LNCAP (cell line): ENCODE measurements around the gene SEPTIN2.

Experiments
- TF ChIP-seq, protein P1 (sequence below): fragments of 450-650 bp; IDR thresholded peaks from 2 replicates; pipeline ENCODE4 v1.5.1; 2017; ENCODE audit warnings: mild to moderate bottlenecking

SEPTIN2 gene

DNA sequence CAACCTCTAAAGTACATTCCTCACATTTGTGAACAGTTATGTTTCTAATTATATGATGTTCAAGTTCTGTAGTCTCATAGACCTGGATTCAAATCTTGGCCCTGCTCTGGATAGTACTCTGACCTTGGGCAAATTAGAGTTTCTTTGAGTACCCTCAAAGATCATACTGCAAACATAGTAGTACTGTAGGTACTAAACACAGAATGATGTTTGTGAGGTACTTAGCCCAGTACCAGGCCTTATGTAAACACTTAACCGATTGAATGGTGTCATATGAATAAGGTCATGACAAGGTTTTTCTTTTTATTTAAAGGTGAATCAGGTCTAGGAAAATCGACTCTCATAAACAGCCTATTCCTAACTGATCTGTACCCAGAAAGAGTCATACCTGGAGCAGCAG, 19.1 kb downstream of the SEPTIN2 start:
- TF ChIP-seq, protein P1, sequence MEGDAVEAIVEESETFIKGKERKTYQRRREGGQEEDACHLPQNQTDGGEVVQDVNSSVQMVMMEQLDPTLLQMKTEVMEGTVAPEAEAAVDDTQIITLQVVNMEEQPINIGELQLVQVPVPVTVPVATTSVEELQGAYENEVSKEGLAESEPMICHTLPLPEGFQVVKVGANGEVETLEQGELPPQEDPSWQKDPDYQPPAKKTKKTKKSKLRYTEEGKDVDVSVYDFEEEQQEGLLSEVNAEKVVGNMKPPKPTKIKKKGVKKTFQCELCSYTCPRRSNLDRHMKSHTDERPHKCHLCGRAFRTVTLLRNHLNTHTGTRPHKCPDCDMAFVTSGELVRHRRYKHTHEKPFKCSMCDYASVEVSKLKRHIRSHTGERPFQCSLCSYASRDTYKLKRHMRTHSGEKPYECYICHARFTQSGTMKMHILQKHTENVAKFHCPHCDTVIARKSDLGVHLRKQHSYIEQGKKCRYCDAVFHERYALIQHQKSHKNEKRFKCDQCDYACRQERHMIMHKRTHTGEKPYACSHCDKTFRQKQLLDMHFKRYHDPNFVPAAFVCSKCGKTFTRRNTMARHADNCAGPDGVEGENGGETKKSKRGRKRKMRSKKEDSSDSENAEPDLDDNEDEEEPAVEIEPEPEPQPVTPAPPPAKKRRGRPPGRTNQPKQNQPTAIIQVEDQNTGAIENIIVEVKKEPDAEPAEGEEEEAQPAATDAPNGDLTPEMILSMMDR, result no peak

- TF ChIP-seq, protein P1, result no peak
Observed at GRCh38 chr2:241339839-241340630, 24.3 kb downstream of the SEPTIN2 start.

DNA sequence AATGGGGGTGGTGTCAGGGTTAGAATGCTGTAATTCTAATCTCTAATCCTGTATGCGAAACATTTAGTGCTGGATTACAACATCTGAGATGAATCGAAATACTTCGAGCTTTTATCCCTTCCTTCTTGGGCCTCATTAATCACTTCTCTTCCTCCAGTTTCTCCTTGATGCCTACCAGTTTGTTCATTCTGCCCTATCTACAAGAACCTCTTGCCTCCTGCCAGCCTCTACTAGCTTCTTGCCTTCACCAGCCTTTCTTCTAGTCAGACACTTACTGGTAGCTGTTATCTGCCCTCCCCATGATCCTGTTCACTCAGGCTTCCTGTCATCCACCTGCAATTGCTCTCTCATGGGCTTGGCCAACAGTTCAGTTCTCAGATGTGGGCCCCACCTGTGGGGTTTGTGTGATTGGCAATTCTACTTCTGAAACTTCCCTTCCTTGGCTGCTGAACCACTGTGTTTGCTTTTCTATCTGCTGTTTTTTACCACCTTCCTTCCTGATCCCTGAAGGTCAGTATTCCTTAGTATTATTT, 25.0 kb downstream of the SEPTIN2 start:
- TF ChIP-seq, protein P1, result no peak

DNA sequence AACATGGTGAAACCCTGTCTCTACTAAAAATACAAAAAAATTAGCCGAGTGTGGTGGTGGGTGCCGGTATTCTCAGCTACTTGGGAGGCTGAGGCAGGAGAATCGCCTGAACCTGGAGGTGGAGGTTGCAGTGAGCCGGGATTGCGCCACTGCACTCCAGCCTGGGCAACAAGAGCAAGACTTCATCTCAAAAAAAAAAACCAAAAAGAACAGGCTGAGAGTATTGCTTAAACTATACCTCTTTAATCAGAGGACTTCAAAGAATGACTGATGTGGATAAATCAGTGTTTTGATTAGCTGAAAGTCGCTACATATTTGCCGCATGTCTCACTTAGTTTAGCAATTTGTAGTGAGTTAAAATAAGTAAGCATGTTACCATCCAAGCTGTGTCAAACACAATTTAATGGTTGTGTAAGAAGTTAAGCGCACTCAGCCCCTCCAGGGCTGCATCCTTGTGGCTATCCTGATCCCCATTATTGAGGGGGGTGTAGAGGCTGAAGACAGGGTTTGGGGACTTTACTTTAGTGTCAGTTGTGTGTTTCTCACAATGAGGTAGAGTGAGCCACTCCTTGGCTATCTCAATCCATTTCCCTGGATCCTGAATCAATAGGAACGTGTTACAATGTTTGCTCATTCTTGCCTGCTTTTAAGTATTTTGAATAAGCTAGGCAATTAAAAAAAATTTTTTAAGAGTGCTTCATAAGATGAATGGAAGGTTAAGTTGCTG, 29.4 kb downstream of the SEPTIN2 start:
- TF ChIP-seq, protein P1, result no peak

DNA sequence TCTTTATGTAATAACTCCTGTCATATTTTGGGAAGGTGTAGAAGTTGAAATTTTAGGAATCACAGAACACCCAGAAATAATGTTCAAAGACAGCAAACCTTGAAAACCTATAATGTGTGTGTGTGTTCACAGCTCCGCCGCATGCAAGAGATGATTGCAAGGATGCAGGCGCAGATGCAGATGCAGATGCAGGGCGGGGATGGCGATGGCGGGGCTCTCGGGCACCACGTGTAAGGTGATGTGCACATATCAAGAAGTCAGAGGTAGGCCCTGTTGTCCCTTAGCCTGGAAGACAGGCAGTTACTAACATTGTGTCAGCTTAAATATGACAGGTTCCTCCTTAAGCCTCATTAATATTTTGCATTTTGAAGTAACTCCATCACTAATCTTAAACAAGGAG, 34.2 kb downstream of the SEPTIN2 start:
- TF ChIP-seq, protein P1, result no peak

DNA sequence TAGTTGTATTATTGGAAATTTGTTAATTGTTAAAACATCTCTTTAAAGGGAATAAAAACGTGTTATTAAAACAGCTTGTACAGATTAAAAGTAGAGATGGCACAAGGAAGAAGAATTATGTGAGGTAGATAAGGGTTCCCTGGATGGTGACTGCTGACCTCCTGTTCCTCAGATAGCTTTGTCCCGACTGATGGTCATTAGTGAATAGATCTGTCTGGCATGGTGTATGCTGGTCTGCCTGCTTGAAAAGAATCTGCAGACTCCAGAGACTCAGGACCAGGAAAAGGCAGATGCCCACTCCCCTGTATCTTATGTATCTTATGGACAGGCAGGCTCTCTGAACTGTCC, 34.8 kb downstream of the SEPTIN2 start:
- TF ChIP-seq, protein P1, result no peak

GRCh38 chr2:241350878-241351639, 35.3 kb downstream of the SEPTIN2 start:
- TF ChIP-seq, protein P1, result no peak
